ENCODE data around the gene GPC6. TPM values are rescaled to one million over a fixed set of nuclear protein-coding genes. Genes with fewer than 3 reads are reported as not detected.

GPC6 gene
- total RNA-seq, 1 donor from 2014 or later = 16.1 TPM

DNA sequence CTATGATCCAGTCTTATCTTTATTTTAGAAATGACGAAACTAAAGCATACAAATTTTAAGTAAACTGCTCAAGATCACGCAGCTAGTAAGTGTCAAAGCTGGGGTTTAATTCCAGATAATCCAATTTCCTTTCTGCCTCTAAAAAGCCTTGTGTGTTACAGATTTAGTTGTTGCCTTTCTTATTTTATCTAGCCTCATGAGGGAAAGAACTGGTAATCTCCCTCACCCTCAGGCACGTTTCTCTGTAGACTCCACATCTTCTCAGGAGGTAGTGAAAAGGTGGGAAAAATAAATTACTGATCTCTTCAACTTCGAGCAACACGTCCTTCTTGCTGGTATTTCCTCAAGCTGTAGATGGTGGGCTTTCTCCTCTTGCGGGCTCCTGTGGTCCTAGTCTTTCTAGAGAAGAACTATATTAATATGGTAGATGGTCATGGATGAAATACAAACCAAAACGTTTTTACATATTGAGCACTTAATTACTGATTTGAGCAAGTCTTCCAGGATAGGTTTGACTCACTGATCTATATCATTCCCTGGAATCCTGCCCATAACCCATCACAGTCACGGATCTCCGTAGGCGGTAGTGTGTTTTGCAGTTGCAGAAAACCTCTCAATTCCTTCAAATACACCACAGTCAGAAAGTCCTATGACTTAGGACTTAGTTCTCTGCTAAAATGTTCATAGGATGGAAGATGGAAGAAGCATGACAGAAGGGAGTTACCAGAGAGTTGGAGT is 733.4 kb downstream of the GPC6 start:
- DNase-seq (ENCODE audit: low spot score) = no peak
- H3K27ac Mint-ChIP-seq (ENCODE audit: unreplicated experiment) = no peak overlapping the region
- no peak overlapping the region for H3K4me3 Mint-ChIP-seq (ENCODE audit: unreplicated experiment)
- no peaks in the 10 kb centered on the region for H3K27me3 Mint-ChIP-seq (ENCODE audit: unreplicated experiment)
- peaks cover 11% of the 10 kb centered on the region for H3K4me1 Mint-ChIP-seq (ENCODE audit: unreplicated experiment)
- H3K36me3 Mint-ChIP-seq (ENCODE audit: low read depth, unreplicated experiment) = no peaks in the 10 kb centered on the region
- H3K9me3 Mint-ChIP-seq (ENCODE audit: unreplicated experiment) = no peaks in the 10 kb centered on the region
- TF ChIP-seq, protein P1, sequence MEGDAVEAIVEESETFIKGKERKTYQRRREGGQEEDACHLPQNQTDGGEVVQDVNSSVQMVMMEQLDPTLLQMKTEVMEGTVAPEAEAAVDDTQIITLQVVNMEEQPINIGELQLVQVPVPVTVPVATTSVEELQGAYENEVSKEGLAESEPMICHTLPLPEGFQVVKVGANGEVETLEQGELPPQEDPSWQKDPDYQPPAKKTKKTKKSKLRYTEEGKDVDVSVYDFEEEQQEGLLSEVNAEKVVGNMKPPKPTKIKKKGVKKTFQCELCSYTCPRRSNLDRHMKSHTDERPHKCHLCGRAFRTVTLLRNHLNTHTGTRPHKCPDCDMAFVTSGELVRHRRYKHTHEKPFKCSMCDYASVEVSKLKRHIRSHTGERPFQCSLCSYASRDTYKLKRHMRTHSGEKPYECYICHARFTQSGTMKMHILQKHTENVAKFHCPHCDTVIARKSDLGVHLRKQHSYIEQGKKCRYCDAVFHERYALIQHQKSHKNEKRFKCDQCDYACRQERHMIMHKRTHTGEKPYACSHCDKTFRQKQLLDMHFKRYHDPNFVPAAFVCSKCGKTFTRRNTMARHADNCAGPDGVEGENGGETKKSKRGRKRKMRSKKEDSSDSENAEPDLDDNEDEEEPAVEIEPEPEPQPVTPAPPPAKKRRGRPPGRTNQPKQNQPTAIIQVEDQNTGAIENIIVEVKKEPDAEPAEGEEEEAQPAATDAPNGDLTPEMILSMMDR (IDR thresholded peaks at IDR 0.05; ENCODE audit: unreplicated experiment) = no peak

DNA sequence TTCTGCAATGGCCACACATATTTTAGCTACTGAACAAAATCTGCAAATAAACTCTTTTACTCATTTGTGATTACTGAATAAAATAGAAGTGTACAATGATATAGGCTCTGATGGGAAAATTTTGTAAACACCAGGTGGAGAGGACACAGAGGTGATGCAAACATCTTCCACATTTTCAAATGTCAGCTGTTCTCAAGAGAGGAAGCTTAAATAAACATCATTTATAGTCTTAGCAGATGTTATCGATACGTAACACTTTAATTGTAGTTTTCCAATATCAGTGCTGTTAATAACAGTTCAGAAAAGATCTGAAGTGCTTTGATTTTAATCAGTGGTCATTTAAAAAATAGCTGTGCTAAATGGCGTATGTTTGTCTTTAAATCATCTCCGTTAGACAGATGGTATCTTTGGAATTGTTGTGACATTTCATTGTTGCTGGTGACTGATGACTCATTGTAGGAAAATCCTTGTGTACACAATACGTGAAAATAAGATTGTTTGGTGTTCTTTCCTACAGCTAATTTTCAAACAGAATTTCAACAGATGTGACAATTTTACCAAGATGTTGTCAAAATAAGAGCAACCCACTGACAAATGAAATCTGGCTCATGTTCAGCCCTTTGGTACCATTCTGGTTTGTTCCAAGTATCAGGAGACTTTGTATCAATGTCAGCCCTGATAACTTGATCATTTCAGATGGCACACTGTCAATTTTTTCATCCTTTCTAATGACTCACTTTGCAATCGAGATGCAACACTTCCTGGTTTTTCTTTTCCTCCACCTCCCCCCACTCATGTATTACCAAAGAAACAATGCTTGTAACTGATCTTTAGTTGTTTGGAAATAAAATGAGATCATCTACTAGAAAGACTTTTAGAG is 736.9 kb downstream of the GPC6 start:
- Mint-ChIP-seq H3K4me3 (ENCODE audit: unreplicated experiment) (no peak overlapping the region), H3K27me3 (ENCODE audit: unreplicated experiment) (no peaks in the 10 kb centered on the region), H3K27ac (ENCODE audit: unreplicated experiment) (no peak overlapping the region), H3K36me3 (ENCODE audit: low read depth, unreplicated experiment) (no peaks in the 10 kb centered on the region), H3K4me1 (ENCODE audit: unreplicated experiment) (peaks cover 11% of the 10 kb centered on the region), H3K9me3 (ENCODE audit: unreplicated experiment) (no peaks in the 10 kb centered on the region)
- TF ChIP-seq, protein P1 (IDR thresholded peaks at IDR 0.05; ENCODE audit: unreplicated experiment) = no peak
- no peak for DNase-seq (ENCODE audit: low spot score)

- Mint-ChIP-seq H3K27me3 (ENCODE audit: unreplicated experiment) (no peaks in the 10 kb centered on the region), H3K27ac (ENCODE audit: unreplicated experiment) (no peak overlapping the region), H3K9me3 (ENCODE audit: unreplicated experiment) (no peaks in the 10 kb centered on the region), H3K36me3 (ENCODE audit: low read depth, unreplicated experiment) (no peaks in the 10 kb centered on the region), H3K4me3 (ENCODE audit: unreplicated experiment) (no peak overlapping the region), H3K4me1 (ENCODE audit: unreplicated experiment) (peaks cover 11% of the 10 kb centered on the region)
- TF ChIP-seq, protein P1 (IDR thresholded peaks at IDR 0.05; ENCODE audit: unreplicated experiment) = no peak
- no peak for DNase-seq (ENCODE audit: low spot score)
Observed at GRCh38 chr13:93964146-93964512, 737.5 kb downstream of the GPC6 start.

DNA sequence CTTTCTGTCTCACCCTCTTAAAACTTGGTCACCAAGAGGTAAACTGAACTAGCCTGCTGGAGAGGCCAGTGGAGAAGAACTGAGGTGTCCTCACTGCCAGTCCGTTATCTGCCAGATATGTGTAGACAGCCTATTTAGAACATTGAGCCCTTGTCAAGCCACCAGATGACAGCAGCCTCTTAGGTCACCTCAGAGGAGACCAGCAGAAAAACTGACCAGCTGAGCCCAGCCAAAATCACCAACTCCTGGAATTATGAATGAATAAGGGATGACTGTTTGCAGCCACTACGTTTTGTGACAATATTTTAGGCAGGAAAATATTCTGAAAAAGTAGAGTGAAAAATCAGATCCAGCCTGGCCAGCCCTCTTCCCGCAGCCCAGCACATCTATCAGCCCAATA is 739.0 kb downstream of the GPC6 start:
- no peaks in the 10 kb centered on the region for H3K9me3 Mint-ChIP-seq (ENCODE audit: unreplicated experiment)
- H3K27me3 Mint-ChIP-seq (ENCODE audit: unreplicated experiment) = no peaks in the 10 kb centered on the region
- no peaks in the 10 kb centered on the region for H3K36me3 Mint-ChIP-seq (ENCODE audit: low read depth, unreplicated experiment)
- TF ChIP-seq, protein P1 (IDR thresholded peaks at IDR 0.05; ENCODE audit: unreplicated experiment) = no peak
- H3K4me3 Mint-ChIP-seq (ENCODE audit: unreplicated experiment) = no peak overlapping the region
- peaks cover 11% of the 10 kb centered on the region for H3K4me1 Mint-ChIP-seq (ENCODE audit: unreplicated experiment)
- H3K27ac Mint-ChIP-seq (ENCODE audit: unreplicated experiment) = no peak overlapping the region
- DNase-seq (ENCODE audit: low spot score) = no peak

Measured in endothelial cell (in vitro differentiated cells).